Thymus (tissue), 11 donors: ENCODE data around the gene TSHZ2. TPM values are rescaled to one million over a fixed set of nuclear protein-coding genes. Genes with fewer than 3 reads are reported as not detected.

Source experiments
- DNase-seq, 9 donors: peaks; one replicate each; pipeline ENCODE4 v3.0.0-alpha.2; 2013; ENCODE audit warnings: low spot score in 9 of 9, low read depth in 6 of 9, missing footprints in 1 of 9
- H3K27ac ChIP-seq, 2 donors: one replicate each; pipeline ENCODE4 v1.5.1; 2013; ENCODE audit warnings: control low read depth in 1 of 2, low read depth in 1 of 2, low read length in 1 of 2, mild to moderate bottlenecking in 1 of 2, moderate library complexity in 1 of 2
- H3K27me3 ChIP-seq, 2 donors: one replicate each; pipeline ENCODE4 v1.5.1; 2013; ENCODE audit warnings: low read length in 1 of 2; ENCODE audit not compliant: control insufficient read depth in 2 of 2, insufficient read depth in 1 of 2
- H3K36me3 ChIP-seq, 2 donors: one replicate each; pipeline ENCODE4 v1.5.1; 2013; ENCODE audit warnings: low read length in 1 of 2, mild to moderate bottlenecking in 1 of 2, moderate library complexity in 1 of 2; ENCODE audit not compliant: control insufficient read depth in 2 of 2, insufficient read depth in 2 of 2
- H3K4me1 ChIP-seq, 2 donors: one replicate each; pipeline ENCODE4 v1.5.1; 2013; ENCODE audit warnings: low read length in 2 of 2; ENCODE audit not compliant: control insufficient read depth in 2 of 2, insufficient read depth in 2 of 2
- H3K4me3 ChIP-seq, 2 donors: one replicate each; pipeline ENCODE4 v1.5.1; 2013; ENCODE audit warnings: low read length in 2 of 2, control low read depth in 1 of 2, mild to moderate bottlenecking in 1 of 2
- H3K9me3 ChIP-seq, 2 donors: one replicate each; pipeline ENCODE4 v1.5.1; 2013; ENCODE audit warnings: low read length in 1 of 2, mild to moderate bottlenecking in 1 of 2; ENCODE audit not compliant: control insufficient read depth in 2 of 2, insufficient read depth in 1 of 2
- WGBS: extraction: QIAGEN DNeasy Blood & Tissue Kit; methylation state at CpG from one replicate; pipeline ENCODE4 v1.1.7; 2013; 5-methylcytosine and 5-hydroxymethylcytosine counted together
- polyA plus RNA-seq: library from polyadenylated mRNA; stranded (reverse); fragments of 200-250 nt; gene quantifications from one replicate; pipeline ENCODE4 v1.2.3, GENCODE V29; 2013
- total RNA-seq: library from RNA; stranded (reverse); fragments of 120-200 nt; gene quantifications from one replicate; pipeline ENCODE4 v1.2.4, GENCODE V29; 2013
- donor health status: healthy.

The TSHZ2 gene
- total and polyA plus RNA-seq, 2 donors, result 1.4 to 2.4 TPM

GRCh38 chr20:53352727-53353440, 380.7 kb downstream of the TSHZ2 start:
- Histone ChIP-seq H3K9me3 (peaks cover 0 to 3% of the 10 kb centered on the region in 2 donors), H3K4me1 (no peaks in the 10 kb centered on the region)
- WGBS, result 89% methylated on average over 6 of the region's 6 CpGs

GRCh38 chr20:53354314-53354713, 382.2 kb downstream of the TSHZ2 start:
- 97% methylated on average over 1 of the region's 1 CpG for WGBS

More at GRCh38 chr20:53352727-53353440, 380.7 kb downstream of the TSHZ2 start:
- Histone ChIP-seq H3K27ac (no peak overlapping the region), H3K27me3 (no peaks in the 10 kb centered on the region), H3K4me3 (no peak overlapping the region), H3K36me3 (no peaks in the 10 kb centered on the region)
- no peak for DNase-seq

DNA sequence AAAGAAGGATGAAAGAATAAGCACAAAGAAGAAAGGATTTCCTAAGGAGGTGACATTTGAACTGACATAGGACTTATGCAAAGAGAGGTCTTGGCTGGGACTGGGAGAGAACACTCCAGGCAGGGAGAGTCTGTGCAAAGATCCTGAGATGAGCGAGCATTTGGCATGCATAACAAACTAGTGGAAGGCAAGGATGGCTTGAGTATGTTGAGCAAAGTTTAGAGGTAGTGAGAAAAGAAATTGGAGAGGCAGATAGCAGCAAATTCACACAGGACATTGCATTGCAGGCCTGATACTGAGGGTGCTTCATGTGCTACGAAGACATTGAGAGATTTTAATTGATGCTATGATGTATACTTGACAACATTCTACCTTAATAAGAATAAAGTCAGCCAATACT, 383.6 kb downstream of the TSHZ2 start:
- no peak overlapping the region for H3K4me3 ChIP-seq
- H3K36me3 ChIP-seq, result no peaks in the 10 kb centered on the region
- no peak overlapping the region for H3K27ac ChIP-seq
- no peaks in the 10 kb centered on the region for H3K4me1 ChIP-seq
- peaks cover 0 to 3% of the 10 kb centered on the region in 2 donors for H3K9me3 ChIP-seq
- no peak for DNase-seq
- 89% methylated on average over 2 of the region's 2 CpGs for whole genome bisulfite sequencing
- H3K27me3 ChIP-seq, result no peaks in the 10 kb centered on the region

More at GRCh38 chr20:53354314-53354713, 382.2 kb downstream of the TSHZ2 start:
- Histone ChIP-seq H3K4me1 (no peaks in the 10 kb centered on the region), H3K27me3 (no peaks in the 10 kb centered on the region), H3K9me3 (peaks cover 0 to 3% of the 10 kb centered on the region in 2 donors), H3K36me3 (no peaks in the 10 kb centered on the region), H3K4me3 (no peak overlapping the region), H3K27ac (no peak overlapping the region)
- DNase-seq, result no peak

DNA sequence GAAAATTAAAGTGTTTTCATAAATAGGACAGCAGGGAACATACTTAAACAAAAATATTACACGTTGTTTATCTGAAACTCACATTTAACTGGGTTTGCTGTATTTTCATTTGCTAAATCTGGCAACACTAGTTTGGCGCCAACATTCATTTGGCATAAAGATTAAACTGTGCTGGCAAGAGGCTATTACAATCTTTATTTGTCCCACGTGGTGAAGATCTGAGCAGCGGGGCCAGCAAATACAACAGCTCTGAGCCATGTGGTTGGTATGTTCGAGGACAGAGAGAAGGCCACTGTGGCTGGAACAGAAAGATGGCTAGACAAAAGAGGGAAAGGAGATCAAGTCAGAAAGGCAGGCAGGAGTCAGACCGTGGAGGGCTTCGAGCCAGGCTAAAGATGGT, 387.3 kb downstream of the TSHZ2 start:
- H3K27me3 ChIP-seq, result no peaks in the 10 kb centered on the region
- no peak overlapping the region for H3K27ac ChIP-seq
- no peak overlapping the region for H3K4me3 ChIP-seq
- WGBS, result 91% methylated on average over 7 of the region's 7 CpGs
- H3K4me1 ChIP-seq, result no peaks in the 10 kb centered on the region
- H3K9me3 ChIP-seq, result peaks cover 0 to 3% of the 10 kb centered on the region in 2 donors
- DNase-seq, result no peak
- H3K36me3 ChIP-seq, result no peaks in the 10 kb centered on the region

GRCh38 chr20:53360852-53361251, 388.7 kb downstream of the TSHZ2 start:
- Histone ChIP-seq H3K9me3 (peaks cover 0 to under 1% of the 10 kb centered on the region in 2 donors), H3K4me1 (no peaks in the 10 kb centered on the region), H3K4me3 (no peak overlapping the region), H3K36me3 (no peaks in the 10 kb centered on the region), H3K27ac (no peak overlapping the region), H3K27me3 (no peaks in the 10 kb centered on the region)
- DNase-seq, result no peak
- 75% methylated on average over 6 of the region's 6 CpGs for WGBS

DNA sequence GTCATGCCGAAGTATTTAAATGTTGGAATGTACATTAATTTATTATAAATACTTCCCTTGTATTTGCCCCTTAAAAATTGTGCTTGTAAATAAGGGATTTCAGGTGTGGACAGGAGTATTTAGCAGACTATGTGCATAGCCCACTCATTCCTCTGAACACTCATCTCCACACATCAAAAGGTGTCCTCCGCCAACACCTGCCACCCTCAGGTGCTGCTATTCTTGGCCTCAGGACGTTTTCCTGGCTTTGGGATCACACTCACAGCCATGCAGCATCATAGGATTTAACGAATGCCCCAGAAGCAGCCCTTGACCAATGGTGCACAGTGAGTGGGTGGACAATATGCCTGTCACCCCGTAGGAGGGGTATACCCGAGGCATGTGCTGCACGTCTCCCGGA, 390.6 kb downstream of the TSHZ2 start:
- no peak overlapping the region for H3K27ac ChIP-seq
- H3K9me3 ChIP-seq, result no peaks in the 10 kb centered on the region
- H3K36me3 ChIP-seq, result no peaks in the 10 kb centered on the region
- no peaks in the 10 kb centered on the region for H3K4me1 ChIP-seq
- DNase-seq, result no peak
- WGBS, result 89% methylated on average over 8 of the region's 8 CpGs
- no peaks in the 10 kb centered on the region for H3K27me3 ChIP-seq
- no peak overlapping the region for H3K4me3 ChIP-seq

DNA sequence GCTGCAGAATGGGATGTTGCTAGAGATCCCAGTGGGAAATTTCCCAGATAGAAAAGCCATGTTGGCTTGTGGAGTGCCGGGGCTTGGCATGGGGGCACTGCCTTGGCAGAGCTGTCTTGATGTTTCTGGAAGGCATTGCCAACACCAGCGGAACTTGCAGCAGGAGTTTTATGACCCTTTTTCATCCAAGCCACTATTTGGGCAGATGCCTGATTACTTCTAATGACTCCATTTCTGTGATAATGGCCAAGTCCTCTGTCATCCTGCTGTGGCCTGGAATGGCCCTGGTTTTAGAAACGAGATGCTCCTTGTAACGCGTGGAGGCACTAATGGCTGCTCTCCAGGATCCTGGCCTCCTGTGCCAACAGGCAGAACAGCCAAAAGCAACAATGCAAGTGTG, 392.5 kb downstream of the TSHZ2 start:
- 93% methylated on average over 5 of the region's 5 CpGs for WGBS
- no peak for DNase-seq
- H3K4me3 ChIP-seq, result no peak overlapping the region
- H3K9me3 ChIP-seq, result no peaks in the 10 kb centered on the region
- H3K36me3 ChIP-seq, result no peaks in the 10 kb centered on the region
- H3K27me3 ChIP-seq, result no peaks in the 10 kb centered on the region
- H3K4me1 ChIP-seq, result no peaks in the 10 kb centered on the region
- no peak overlapping the region for H3K27ac ChIP-seq

DNA sequence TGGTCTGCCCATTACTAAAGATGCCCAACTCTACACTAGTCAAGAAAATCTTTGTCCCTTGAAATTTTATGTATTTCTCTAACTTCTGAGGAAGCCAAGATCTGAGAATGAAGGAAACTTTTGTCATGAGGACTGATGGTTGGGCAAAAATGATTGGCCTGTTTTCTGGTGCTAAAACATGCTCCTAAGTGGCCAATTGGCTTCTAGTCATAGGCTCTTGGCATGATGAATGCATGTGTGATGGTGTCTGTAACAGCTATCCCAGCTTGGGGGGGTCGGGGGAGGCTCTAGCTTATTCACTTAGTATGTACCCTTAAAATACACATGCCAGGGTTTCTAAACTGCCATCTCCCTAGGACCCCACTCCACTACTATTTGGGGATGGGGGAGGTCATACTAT, 392.9 kb downstream of the TSHZ2 start:
- Histone ChIP-seq H3K27me3 (no peaks in the 10 kb centered on the region), H3K4me1 (no peaks in the 10 kb centered on the region), H3K36me3 (no peaks in the 10 kb centered on the region), H3K27ac (no peak overlapping the region), H3K9me3 (no peaks in the 10 kb centered on the region), H3K4me3 (no peak overlapping the region)
- WGBS, result 62% methylated on average over 1 of the region's 1 CpG
- DNase-seq, result no peak

GRCh38 chr20:53365539-53366075, 393.4 kb downstream of the TSHZ2 start:
- no peak for DNase-seq
- 96% methylated on average over 2 of the region's 2 CpGs for WGBS
- Histone ChIP-seq H3K4me3 (no peak overlapping the region), H3K27me3 (no peaks in the 10 kb centered on the region), H3K4me1 (no peaks in the 10 kb centered on the region), H3K9me3 (no peaks in the 10 kb centered on the region), H3K36me3 (no peaks in the 10 kb centered on the region), H3K27ac (no peak overlapping the region)
